NCI-H146 treated with DMSO at 0.1 percent for 48 hours (cell line): ENCODE results near the gene PRR29.
A peak's percentile ranks its signal among the peaks of the same experiment; 100 is the strongest.

Source experiments
- DNase-seq: peaks from one replicate; lab custom pipeline; 2025; ENCODE audit not compliant: unreplicated experiment; lab: John Stamatoyannopoulos, UW

The PRR29 gene

GRCh38 chr17:63998050-63998720 is at the start of gene PRR29:
Gene PRR29, plus strand, starts transcription at chr17:63998351. Its CDS starts 14 bp downstream, at chr17:63998365.
- DNase-seq, result peak; percentile 47

- DNase-seq, result no peak
Observed at GRCh38 chr17:63948521-63948920, 49.6 kb upstream of the PRR29 start.

DNA sequence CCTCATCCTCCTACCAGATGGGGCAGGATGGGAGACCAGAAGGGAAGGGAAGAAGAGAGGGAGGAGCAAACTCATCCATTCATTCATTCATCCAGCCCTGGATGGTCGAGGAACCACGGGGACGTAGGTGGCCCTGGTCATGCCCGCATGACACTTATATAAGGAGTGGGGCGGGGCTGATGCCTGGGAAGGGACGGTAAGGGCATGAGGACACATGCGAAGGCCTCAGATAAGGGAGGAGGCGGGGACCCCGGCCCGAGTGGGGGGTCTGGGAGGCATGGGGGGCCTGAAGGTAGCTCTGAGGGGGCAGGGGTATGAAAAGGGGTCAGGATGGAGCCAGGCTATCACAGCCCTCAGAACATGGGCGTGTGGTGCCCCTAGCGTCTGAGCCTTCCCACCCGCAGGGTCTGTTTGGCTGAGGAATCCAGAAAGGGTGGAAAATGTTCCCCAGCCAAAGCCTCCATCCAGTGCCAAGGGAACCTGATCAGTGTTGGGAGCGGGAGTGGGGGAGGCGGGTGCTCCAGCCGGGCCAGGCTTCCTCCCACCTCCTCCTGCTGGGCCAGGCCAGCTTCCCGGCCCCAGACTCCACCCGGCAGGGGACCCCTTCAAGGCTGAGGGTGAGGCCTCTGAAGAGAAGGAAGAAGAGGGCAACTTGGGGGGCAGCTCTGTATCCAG is 48.4 kb upstream of the PRR29 start:
- DNase-seq, result no peak

DNA sequence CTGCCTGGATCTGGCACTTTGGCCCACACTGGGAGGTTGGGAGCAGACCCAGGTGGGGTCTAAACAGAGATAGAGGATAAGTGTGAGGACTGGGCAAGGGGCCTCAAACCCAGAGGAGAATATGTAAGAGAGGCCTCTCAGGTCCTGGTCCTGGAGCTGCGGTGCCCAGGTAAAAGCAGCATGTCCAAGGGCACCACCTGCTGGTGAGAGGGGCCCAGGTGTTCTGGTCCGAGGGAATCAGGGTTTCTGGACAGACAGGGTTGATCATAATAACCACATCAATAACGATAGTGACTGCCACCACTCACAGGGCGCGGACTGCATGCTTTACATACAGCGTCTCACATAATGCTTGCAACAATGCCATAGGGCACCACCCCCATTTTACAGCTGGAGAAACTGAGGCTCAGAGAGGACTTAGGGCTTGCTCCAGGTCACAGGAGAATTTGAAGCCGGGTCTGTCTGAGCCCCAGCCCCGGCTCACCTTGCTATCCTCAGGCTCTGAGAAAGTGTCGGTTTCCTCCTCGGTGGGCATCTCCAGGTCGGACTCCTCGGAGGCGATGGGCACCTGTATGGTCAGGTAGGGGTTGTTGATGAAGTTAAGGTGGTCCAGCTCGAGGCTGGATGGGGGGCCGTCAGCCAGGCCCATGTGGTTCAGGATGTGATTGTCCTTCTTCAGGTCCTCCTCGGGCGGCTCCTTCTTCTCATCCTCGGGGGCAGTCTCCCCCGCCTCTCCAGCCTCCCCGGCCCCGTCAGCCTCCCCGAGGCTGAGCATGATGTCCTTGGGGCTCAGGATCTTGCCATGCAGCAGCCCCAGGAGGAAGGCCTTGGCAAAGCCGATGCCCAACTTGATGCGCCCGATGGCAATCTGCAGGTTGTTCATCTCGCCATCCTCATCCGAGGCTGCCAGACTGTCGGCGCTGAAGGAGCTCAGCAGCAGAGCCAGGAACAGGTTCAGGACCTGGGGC is 46.9 kb upstream of the PRR29 start:
- DNase-seq, result no peak

- DNase-seq, result no peak
Observed at GRCh38 chr17:63954402-63955063, 43.6 kb upstream of the PRR29 start.

DNA sequence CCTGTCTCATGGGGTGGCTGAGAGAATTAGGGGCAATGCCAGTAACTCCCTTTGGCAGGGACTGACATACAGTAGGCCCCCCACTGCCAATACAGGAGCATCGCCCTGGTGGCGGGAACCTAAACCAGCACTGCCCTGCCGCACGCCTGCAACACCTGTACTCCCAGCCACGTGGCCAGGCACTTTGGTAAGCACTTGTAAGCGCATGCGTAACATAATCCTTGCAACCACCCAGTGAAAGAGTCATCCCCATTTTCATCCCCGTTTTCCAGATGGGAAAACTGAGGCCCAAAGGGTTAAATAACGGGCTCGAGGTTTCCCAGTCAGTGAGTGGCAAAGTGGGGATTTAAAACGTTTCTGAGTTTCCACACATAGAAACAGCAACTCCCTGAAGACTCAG is 42.9 kb upstream of the PRR29 start:
- DNase-seq, result no peak

DNA sequence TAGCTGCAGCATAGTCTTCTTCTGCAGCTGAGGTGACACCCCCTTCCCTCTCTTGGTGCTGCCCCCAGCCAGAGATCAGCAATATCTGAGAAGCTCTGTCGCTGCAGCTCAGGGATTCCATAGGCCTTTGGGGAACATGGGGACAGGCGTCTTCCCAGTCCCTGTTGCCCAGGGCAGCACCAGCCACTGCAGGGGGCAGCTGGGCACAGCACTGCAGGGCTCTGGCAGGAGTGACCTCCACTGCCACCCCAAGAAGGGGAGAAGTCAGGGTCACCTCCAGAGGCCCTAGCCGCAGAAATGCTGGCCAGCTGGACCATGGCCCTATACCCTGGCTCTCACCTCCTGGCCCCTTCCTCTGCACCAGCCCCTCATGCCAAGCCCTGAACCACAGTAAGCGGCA is 42.4 kb upstream of the PRR29 start:
- DNase-seq, result no peak

DNA sequence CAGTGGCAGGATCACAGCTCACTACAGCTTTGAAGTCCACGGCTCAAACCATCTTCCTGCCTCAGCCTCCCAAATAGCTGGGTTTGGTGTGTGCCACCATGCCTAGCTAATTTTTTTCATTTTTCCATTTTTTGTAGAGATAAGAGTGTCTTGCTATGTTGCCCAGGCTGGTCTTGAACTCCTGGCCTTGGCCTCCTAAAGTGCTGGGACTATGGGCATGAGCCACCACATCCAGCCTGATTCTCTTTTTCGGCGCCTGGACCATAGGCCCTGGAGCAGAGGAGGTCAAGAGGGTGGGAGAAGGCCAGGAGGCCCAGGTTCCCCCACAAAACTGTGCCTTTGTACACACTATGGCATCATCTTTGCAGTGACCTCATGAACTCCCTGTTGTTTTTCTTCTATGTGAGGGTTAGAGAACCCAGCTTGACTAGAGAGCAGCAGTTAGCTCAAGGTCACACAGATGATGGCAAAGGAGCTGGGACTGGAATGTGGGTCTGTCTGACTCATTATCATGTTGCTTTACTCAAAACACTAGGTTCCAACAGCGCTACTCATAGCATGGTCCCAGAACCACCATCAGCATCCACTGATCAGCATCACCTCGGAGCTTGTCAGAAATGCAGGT is 41.7 kb upstream of the PRR29 start:
- no peak for DNase-seq

DNA sequence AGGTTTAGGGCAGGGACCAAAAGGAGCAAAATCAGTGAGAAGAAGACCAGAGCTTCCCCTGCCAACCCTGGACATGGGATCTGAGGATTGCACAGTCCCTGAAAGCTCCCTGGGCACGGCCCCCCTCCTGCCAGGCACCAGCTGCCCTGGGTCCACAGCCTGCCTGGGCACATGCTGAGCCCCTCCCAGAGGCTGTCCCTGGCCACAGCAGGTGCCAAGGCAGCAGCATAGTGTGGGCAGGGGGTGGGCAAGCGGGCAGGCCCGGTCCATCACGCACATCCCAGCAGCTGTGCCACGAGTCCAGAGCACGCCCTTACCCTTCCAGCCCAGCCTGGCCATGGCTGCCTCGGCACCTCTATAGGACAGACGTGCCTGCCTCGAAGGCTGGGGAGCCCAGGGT is 38.1 kb upstream of the PRR29 start:
- DNase-seq, result no peak

GRCh38 chr17:63960430-63960829 is 37.7 kb upstream of the PRR29 start:
- no peak for DNase-seq

DNA sequence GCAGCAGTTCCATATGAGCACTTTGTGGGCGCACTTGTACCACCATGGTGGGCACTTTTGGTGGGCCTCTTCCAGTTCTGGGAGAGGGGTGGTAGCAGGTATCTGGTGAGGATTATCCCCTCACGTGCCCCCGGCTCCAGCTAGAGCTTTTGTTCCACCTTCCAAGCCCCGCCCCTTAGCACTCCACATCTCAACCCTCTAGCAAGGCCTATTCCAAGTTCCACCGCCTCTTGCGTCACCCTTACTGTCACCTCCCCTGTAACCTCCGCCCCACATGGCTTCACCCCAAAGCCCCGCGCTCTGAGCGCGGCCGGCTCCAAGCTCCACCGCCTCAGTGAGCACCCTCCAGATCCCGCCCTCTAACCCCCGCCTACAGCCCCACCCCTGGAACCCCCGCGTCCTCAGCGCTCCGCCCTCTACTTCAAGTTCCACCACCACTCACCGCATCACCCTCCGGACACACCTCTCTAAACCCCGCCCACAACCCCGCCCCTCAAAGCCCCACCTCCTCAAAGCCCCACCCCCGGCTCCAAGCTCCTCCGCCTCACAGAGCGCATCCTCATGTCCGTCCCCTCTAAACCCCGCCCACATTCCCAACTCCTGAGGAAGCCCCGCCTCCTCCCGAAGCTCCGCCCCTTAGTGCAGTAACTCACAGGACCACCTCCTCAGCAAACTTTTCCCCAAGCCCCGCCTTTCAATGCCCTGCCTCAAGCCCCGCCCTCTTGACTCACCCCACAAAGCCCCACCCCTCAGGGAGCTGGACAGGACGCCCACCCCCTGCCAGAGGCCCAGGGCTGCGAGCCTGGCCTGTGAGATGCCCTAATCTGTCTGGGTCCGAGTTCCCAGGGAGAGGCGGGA is 36.6 kb upstream of the PRR29 start:
- peak; percentile 38 for DNase-seq

- no peak for DNase-seq
Observed at GRCh38 chr17:63962298-63962744, 35.8 kb upstream of the PRR29 start.

GRCh38 chr17:63963123-63963522 is 35.0 kb upstream of the PRR29 start:
- DNase-seq, result no peak

DNA sequence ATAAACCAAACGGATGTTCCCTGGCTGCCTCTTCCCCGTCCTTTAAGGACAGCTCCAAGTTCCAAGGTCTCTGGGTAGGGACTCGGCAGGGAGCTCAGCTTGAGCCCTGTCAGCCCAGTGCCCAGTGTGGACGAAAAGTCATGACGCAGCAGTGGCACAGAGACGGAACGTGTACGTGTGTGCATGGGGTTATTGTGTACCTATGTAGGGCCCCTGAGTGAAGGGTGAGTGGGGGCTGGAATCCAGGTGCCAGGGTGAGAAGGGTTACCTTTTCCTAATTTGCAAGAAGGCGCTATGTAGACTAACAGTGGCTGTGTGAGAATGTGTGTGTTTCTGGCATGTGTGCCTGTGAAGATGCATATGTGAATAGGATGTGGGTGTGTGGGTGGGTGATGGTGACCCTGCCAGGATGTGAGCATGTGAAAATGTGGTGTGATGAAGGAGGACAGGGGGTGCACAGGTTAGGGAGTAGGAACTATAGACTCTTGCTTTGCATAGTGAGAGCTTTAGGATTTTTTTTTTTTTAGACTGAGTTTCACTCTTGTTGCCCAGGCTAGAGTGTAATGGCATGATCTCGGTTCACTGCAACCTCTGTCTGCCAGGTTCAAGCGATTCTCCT is 31.4 kb upstream of the PRR29 start:
- no peak for DNase-seq

DNA sequence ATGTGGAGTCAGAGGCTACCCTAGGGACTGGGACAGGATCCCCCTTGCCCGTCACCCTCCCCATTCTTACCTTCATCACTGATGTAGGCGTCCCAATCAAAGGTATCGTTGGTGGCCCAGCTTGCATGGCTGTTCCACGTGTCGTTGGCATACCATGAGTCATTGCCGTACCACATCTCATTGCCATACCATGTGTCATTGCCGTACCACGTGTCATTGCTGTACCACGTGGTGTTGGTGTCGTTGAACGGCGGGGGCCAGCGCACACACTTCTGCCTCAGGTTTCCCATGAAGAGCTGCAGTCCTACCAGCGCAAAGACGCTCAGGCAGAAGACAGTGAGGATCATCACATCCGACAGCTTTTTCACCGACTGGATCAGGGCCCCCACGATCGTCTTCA is 30.2 kb upstream of the PRR29 start:
- no peak for DNase-seq

DNA sequence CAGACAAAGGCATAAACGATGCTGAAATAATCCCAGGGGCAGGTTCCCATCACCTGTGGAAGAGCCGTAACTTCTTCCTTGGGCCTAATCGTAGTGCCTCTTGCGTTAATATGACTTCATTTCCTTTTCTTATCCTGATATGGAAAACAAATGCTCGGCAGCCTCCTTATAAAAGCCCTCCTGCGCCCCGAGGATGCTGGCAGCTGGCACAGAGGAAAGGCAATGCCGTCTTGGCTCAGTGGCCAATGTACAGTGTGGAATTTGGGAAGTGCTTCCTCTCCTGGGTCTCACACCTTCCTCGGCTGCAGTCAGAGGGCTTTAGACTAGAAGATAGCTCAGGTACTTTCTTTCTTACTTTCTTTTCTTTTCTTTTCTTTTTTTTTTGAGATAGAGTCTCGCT is 28.9 kb upstream of the PRR29 start:
- no peak for DNase-seq

DNA sequence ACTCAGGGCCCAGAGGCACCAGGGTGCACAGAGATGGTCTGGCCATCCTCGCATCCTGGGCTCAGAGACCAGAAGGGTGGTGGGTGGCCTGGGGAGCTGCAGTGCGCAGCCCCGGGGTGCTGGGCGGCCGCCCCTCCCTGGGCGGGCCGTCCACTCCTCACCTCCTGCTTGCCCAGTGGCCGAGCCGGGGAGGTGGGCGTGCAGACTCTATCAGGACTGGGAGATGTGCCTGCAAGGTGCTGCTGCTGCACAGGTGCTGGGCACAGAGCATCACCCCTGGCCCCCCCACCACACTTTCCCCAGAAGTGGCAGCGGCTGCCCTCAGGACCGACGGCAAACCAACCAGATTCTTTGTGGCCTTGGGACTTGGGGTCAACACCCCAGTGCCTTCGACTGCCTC is 25.4 kb upstream of the PRR29 start, which contains the start of gene SCN4A:
TSS of gene SCN4A (minus strand) at position 123 of the 400 bp plus-strand sequence. CDS start at position 46, 77 bp downstream.
- no peak for DNase-seq

GRCh38 chr17:63973247-63973646 is 24.9 kb upstream of the PRR29 start:
- no peak for DNase-seq

- DNase-seq, result no peak
Observed at GRCh38 chr17:63973930-63974593, 24.1 kb upstream of the PRR29 start.
